Stimulated activated CD4-positive, alpha-beta T cell treated with anti-CD3 and anti-CD28 coated beads, Interleukin-4, amount 100 ng/mL, for 1 hour (primary cell): ENCODE results near the gene MYCBPAP.

ENCODE experiments used
- DNase-seq: peaks from one replicate; pipeline ENCODE4 v3.0.0-alpha.2; 2020

The MYCBPAP gene

DNA sequence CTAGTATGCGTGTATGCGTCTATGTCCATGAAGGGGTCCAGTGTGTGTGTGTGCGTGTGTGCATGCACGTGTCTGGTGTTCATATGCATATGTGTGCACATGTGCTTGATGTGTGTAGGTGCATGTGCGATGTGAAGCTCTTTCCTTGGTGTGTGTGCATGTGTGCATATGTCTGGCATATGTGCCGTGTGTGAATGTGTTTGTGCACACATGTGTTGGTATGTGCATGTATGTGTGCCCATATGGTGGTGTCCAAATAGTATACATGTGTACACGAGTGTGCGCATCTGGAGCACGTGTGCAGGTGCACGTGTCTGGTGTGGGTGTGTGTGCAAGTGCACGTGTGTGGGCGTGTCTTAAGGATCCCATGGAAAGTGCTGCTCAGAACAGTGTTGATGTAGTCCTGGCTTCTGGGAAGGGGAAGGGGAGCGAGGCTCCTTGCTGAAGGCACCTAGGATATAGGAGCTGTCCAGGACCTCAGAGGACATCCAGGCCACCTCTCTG, 69.3 kb downstream of the MYCBPAP start:
- DNase-seq, result no peak

DNA sequence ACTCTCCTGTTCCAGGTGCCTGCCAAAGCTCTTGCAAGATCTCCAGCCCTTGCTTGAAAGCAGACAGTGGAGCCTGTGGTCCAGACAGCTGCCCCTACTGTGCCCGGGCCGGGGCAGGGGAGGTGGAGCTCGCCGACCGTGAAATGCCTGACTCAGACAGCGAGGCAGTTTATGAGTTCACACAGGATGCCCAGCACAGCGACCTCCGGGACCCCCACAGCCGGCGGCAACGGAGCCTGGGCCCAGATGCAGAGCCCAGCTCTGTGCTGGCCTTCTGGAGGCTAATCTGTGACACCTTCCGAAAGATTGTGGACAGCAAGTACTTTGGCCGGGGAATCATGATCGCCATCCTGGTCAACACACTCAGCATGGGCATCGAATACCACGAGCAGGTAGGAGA, 69.9 kb downstream of the MYCBPAP start:
- DNase-seq, result no peak

DNA sequence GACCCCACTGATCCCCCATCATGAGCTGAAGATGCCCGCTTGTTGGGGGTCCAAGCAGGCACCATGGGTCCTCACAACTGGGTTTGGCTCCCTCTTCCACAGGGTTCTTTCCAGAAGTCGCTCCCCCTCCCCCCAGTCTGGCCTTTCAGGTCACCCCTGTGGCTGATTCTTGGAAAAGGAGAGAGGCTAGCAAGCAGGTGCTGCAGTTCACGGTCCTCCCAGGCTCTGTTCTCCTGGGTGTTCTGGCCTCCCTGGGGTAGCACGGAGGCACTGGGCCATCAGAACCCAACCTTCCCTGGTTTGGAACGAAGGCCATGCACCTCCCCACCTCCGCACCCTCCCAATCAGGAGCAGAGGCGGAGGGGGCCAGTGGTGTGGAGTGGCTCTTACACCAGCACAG, 71.2 kb downstream of the MYCBPAP start:
- DNase-seq, result no peak

DNA sequence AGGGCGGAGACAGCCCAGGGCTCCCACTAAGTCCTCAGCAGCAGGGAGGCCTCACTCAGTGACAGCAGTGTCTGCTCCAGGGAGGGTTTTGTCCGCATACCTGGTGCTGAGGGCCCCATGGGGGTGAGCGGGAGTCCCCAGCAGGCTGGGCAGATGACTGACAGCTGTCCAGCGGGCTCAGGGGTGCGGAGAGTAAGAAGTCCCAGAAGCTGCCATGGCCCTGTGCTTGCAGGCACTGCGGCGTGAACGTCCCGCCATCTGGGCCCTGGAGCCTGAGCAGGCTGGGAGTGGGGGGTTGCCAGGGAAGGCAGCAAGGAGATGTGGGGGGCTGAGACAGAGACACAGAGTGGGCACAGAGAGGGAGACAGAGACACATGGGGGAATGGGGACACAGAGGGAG, 72.4 kb downstream of the MYCBPAP start:
- no peak for DNase-seq
